ENCODE results near the gene WDR4. TPM values are rescaled to one million over a fixed set of nuclear protein-coding genes. Genes with fewer than 3 reads are reported as not detected.

WDR4 gene
- polyA plus RNA-seq, 1 of the 3 experiments (the other 2 are of a cell fraction) = 26.5 TPM

DNA sequence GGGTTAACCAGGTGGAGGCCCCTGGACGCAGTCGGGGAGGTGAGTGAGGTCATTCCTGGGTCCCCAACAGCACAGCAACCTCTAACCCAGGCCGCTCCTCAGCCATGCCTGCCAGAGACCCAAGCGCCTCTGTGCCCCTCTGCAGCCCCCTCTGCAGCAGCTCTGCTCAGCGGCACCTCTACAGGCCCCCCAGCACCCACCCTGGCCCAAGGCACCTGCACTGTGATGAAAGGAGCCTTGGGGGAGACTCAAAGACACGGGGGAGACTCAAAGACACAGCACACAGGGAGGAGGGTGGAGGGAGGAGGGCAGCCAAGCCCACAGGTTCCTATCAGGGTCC lies 19.5 kb downstream of the WDR4 start:
- no peaks in the 10 kb centered on the region for H3F3A ChIP-seq (replicated peaks; ENCODE audit: insufficient read depth)
- no peak overlapping the region for H3K4me3 ChIP-seq (ENCODE audit: low read depth in 2 of 2, low read length in 1 of 2)
- H3K27me3 ChIP-seq (ENCODE audit: insufficient read depth) = no peaks in the 10 kb centered on the region
- H3K9me2 ChIP-seq = no peaks in the 10 kb centered on the region
- CTCF ChIA-PET = no interaction called here
- TF ChIP-seq, protein P1, sequence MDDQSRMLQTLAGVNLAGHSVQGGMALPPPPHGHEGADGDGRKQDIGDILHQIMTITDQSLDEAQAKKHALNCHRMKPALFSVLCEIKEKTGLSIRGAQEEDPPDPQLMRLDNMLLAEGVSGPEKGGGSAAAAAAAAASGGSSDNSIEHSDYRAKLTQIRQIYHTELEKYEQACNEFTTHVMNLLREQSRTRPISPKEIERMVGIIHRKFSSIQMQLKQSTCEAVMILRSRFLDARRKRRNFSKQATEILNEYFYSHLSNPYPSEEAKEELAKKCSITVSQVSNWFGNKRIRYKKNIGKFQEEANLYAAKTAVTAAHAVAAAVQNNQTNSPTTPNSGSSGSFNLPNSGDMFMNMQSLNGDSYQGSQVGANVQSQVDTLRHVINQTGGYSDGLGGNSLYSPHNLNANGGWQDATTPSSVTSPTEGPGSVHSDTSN (IDR thresholded peaks at IDR 0.05) = no peak
- TF ChIP-seq GABPA (IDR thresholded peaks at IDR 0.05; ENCODE audit: low read depth) (no peak), RFX5 (IDR thresholded peaks at IDR 0.05; ENCODE audit: low read length) (no peak), RCOR1 (IDR thresholded peaks at IDR 0.05; ENCODE audit: low read length) (no peak), SIN3A (IDR thresholded peaks at IDR 0.05; ENCODE audit: borderline replicate concordance, low read depth, low read length) (no peak)
- TF ChIP-seq, protein P2, sequence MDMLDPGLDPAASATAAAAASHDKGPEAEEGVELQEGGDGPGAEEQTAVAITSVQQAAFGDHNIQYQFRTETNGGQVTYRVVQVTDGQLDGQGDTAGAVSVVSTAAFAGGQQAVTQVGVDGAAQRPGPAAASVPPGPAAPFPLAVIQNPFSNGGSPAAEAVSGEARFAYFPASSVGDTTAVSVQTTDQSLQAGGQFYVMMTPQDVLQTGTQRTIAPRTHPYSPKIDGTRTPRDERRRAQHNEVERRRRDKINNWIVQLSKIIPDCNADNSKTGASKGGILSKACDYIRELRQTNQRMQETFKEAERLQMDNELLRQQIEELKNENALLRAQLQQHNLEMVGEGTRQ (IDR thresholded peaks at IDR 0.05; ENCODE audit: borderline replicate concordance, low read depth, low read length) = no peak
- POLR2A ChIA-PET = no interaction called here
- H4K20me1 ChIP-seq (ENCODE audit: insufficient read depth) = peaks cover 13% of the 10 kb centered on the region; the same call in 1 of the 2 replicates
- no peaks in the 10 kb centered on the region for H3K9me3 ChIP-seq
- 100% methylated on average over 3 of the region's 6 CpGs for WGBS (ENCODE audit: low lambda C conversion rate)
- peaks cover 23% of the 10 kb centered on the region; the same call in 1 of the 2 replicates for H3K79me2 ChIP-seq (ENCODE audit: insufficient read depth)
- H3K27ac ChIP-seq (ENCODE audit: low read depth in 2 of 2, low read length in 1 of 2) = no peak overlapping the region
- H3K4me2 ChIP-seq = no peak overlapping the region
- no peak overlapping the region for H3K9ac ChIP-seq
- no peak for DNase-seq
- no peak overlapping the region for H2AFZ ChIP-seq (ENCODE audit: low read depth)
- peaks cover 0 to 8% of the 10 kb centered on the region in 2 experiments; a peak in 1 of 4 replicates for H3K4me1 ChIP-seq (ENCODE audit: control insufficient read depth in 1 of 2, insufficient read depth in 2 of 2, low read depth in 1 of 2, low read length in 1 of 2)
- peaks cover 12 to 86% of the 10 kb centered on the region in 2 experiments for H3K36me3 ChIP-seq (replicated peaks in 1 of 2; ENCODE audit: control insufficient read depth in 1 of 2, insufficient read depth in 2 of 2, low read length in 1 of 2)

DNA sequence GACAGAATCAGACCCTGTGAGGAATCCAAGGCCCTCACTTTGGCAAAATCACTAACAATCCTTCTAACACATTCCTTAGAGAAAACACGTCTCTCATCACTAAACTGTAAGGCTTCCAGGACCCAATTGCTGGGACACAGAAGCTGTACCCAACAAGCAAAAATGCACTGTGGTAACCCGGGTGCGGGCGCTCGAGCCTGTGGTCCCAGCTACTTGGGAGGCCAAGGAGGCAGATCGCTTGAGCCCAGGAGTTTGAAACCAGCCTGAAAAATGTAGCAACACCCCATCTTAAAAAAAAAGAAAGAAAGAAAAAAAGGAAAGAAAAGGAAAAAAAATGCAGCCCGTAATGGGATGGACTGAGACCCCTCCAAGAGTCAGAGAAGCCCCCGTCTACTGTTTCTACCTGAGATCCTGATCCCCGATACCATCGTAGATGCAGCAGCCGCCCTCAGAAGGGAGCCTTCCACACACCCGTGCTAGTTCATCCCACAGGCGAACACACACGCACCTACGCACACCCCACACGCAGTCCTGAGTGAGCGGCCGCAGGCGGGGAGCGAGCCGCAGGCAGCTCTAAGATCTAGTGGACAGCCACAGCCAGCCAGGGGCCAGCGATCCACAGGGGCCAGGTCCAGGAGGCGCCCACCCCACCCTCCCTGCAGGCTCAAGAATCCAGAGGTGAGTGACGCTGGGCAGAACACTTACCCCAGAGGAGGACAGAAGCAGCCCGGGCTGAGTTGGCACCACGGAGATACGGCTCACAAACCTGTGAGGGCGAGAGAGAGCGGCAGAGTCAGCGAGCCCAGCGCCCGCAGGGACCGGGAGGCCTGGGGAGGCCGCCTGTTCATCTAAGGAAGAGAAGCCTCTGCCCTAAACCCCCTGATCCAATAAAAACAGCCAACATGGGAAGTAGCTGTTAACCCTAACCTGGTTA lies 20.1 kb downstream of the WDR4 start:
- ChIA-PET POLR2A (no interaction called here), CTCF (no interaction called here)
- DNase-seq = no peak
- Histone ChIP-seq H3K4me2 (no peak overlapping the region), H3K79me2 (ENCODE audit: insufficient read depth) (peaks cover 16% of the 10 kb centered on the region; the same call in 1 of the 2 replicates), H3K36me3 (replicated peaks in 1 of 2; ENCODE audit: control insufficient read depth in 1 of 2, insufficient read depth in 2 of 2, low read length in 1 of 2) (peaks cover 12 to 87% of the 10 kb centered on the region in 2 experiments), H3K9me3 (no peaks in the 10 kb centered on the region), H3K27me3 (ENCODE audit: insufficient read depth) (no peaks in the 10 kb centered on the region), H3K4me1 (ENCODE audit: control insufficient read depth in 1 of 2, insufficient read depth in 2 of 2, low read depth in 1 of 2, low read length in 1 of 2) (peaks cover 0 to 1% of the 10 kb centered on the region in 2 experiments; a peak in 1 of 4 replicates), H3K4me3 (ENCODE audit: low read depth in 2 of 2, low read length in 1 of 2) (no peak overlapping the region), H3K9ac (no peak overlapping the region), H3K27ac (ENCODE audit: low read depth in 2 of 2, low read length in 1 of 2) (no peak overlapping the region), H4K20me1 (ENCODE audit: insufficient read depth) (peaks cover 6% of the 10 kb centered on the region; the same call in 1 of the 2 replicates), H3K9me2 (no peaks in the 10 kb centered on the region), H3F3A (replicated peaks; ENCODE audit: insufficient read depth) (no peaks in the 10 kb centered on the region), H2AFZ (ENCODE audit: low read depth) (no peak overlapping the region)
- TF ChIP-seq EZH2phosphoT487 (IDR thresholded peaks at IDR 0.05; ENCODE audit: borderline replicate concordance, low read depth) = no peak
- no peak for TF ChIP-seq RXRA (IDR thresholded peaks at IDR 0.05; ENCODE audit: borderline replicate concordance, low read depth)
- TF ChIP-seq, protein P3, sequence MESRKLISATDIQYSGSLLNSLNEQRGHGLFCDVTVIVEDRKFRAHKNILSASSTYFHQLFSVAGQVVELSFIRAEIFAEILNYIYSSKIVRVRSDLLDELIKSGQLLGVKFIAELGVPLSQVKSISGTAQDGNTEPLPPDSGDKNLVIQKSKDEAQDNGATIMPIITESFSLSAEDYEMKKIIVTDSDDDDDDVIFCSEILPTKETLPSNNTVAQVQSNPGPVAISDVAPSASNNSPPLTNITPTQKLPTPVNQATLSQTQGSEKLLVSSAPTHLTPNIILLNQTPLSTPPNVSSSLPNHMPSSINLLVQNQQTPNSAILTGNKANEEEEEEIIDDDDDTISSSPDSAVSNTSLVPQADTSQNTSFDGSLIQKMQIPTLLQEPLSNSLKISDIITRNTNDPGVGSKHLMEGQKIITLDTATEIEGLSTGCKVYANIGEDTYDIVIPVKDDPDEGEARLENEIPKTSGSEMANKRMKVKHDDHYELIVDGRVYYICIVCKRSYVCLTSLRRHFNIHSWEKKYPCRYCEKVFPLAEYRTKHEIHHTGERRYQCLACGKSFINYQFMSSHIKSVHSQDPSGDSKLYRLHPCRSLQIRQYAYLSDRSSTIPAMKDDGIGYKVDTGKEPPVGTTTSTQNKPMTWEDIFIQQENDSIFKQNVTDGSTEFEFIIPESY (IDR thresholded peaks at IDR 0.05; ENCODE audit: borderline replicate concordance, low read depth) = no peak
- TF ChIP-seq SIN3A (IDR thresholded peaks at IDR 0.05; ENCODE audit: borderline replicate concordance, low read depth, low read length) = no peak
- TF ChIP-seq RAD21 (IDR thresholded peaks at IDR 0.05; ENCODE audit: low read length) = no peak
- TF ChIP-seq SMC3 (IDR thresholded peaks at IDR 0.05; ENCODE audit: low read depth, low read length) = no peak
- TF ChIP-seq MEF2A (IDR thresholded peaks at IDR 0.05; ENCODE audit: borderline replicate concordance, low read depth) = no peak
- TF ChIP-seq, protein P2 (IDR thresholded peaks at IDR 0.05; ENCODE audit: borderline replicate concordance, low read depth, low read length) = no peak
- TF ChIP-seq RFX5 (IDR thresholded peaks at IDR 0.05; ENCODE audit: low read length) = no peak
- no peak for TF ChIP-seq FOXM1 (IDR thresholded peaks at IDR 0.05; ENCODE audit: low read depth)
- WGBS (ENCODE audit: low lambda C conversion rate) = 96% methylated on average over 34 of the region's 34 CpGs
